Astrocyte (in vitro differentiated cells and primary cell): ENCODE measurements around the gene ODF2.

ENCODE experiments used
- CTCF ChIP-seq: IDR thresholded peaks from 2 replicates; pipeline ENCODE4 v1.5.1; 2011; ENCODE audit warnings: low read depth, mild to moderate bottlenecking, inconsistent platforms, low read length, moderate library complexity; ENCODE audit not compliant: insufficient read depth
- EZH2 ChIP-seq: IDR thresholded peaks from 2 replicates; pipeline ENCODE4 v1.6.1; 2012; ENCODE audit warnings: mild to moderate bottlenecking, low read length, inconsistent platforms; ENCODE audit not compliant: insufficient read depth

- TF ChIP-seq CTCF (no peak), EZH2 (no peak)
Observed at GRCh38 chr9:128457207-128457606, 1.4 kb downstream of the ODF2 start.
